ENCODE results near the gene SPATA46.
A peak's percentile ranks its signal among the peaks of the same experiment; 100 is the strongest.
"Not testable (repeated sequence)": the region's sequence is repeated elsewhere in the genome, so short reads cannot be mapped to it uniquely, and the experiment has no call there.

The SPATA46 gene

DNA sequence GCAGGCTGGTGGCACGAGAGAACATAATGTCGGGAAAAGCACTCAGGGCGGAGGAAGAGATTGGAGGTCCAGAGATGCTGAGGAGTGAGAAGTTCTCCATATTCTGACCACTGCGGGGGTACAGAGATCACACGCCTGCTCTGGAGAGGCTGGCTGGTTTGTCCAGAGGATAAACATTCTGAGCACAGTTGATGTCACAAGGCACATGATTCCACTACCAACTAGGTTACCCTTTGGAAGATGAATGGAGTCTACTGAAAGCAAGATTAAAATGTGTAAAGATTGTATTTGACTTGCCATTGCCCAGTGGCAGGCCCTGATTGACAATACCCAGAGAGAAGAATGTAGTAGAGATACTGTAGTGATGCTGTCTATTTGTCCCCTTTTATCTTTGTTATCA lies at the start of gene SPATA46:
SPATA46 (minus strand) TSS at position 164 of the 400 bp plus-strand sequence; CDS start at position 100, 64 bp downstream.
- DNase-seq, result no peak

DNA sequence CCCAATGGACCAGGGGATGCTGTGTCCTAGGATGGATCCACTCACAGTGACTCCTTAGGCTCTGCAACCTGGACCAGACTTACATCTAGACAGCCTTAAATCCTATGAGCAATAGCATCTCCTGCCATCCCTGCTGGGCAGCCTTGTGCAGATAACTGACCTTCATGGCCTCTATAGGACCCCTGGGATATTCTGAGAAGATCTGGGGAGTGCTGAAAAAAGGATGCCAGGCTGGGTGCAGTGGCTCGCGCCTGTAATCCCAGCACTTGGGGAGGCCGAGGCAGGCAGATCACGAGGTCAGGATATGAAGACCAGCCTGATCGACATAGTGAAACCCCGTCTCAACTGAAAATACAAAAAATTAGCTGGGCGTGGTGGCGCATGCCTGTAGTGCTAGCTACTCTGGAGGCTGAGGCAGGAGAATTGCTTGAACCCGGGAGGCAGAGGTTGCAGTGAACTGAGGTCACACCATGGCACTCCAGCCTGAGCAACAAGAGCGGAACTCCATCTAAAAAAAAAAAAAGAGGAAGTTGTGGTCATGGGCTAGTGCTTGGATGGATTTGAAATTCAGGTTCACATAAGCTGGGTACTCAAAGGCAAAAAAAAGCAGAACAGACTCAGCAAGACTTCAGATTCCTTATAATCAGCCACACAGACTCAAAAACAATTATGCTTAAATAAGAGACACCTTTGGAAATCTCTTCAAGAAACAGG lies 46.2 kb upstream of the SPATA46 start:
- DNase-seq, result peak; percentile 69

GRCh38 chr1:162421258-162422164 lies 44.9 kb upstream of the SPATA46 start:
- no peak for DNase-seq

- DNase-seq, result no peak
These were observed 43.5 kb upstream of the SPATA46 start for GRCh38 chr1:162420120-162420519.

DNA sequence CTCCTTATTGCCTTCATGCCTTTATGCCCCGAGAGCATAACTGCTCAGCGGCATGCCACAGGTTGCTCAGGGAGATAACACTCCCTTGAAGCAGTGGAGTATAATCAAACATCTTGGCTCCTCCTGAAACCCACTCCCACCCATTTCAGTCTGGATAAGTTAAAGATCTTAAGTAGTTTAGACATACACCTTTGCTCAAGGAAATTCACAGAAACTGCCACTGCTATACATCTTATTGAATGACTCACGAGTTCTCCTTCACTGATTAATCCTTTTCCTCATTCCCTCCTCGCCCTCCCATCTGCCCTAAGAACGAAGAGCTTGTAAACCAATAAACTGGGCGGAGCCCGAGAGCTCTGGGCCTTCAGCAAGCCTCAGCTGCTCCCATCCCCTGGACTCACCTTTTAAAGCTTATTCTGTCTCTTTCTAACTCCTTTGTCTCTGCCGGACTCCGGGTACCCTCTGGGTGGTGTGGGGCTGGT lies 42.8 kb upstream of the SPATA46 start:
- not testable (repeated sequence) for DNase-seq

DNA sequence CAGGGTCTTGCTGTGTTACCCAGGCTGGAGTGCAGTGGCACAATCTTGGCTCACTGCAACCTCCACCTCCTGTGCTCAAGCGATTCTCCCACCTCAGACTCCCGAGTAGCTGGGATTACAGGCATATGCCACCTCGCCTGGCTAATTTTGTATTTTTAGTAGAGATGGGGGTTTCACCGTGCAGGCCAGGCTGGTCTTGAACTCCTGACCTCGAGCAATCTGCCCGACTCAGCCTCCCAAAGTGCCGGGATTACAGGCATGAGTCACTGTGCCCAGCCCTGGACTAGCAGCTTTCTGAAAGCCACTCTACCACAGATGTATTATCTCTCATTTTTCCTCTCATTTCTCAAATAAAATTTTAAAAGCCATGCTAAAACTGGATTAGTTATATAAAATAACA lies 41.9 kb upstream of the SPATA46 start:
- DNase-seq, result not testable (repeated sequence)

DNA sequence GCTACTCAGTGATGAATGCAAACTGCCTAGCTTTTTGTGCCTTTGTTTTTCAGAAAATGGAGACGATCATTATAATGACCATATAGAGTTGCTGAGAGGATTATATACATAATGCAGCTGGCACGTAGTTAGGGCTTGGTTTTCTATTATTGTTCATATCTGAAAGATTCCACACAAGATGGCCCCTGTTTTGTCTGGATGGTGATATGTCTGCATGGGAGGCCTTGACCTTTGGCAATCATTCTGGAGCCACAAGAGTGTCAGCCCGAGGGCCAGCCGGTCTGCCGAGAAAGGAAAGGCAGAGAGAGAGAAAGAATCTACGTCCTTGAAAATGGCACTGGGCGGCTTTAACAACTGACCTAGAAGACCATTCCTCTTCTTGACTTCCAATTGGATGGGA lies 41.0 kb upstream of the SPATA46 start:
- DNase-seq, result no peak

DNA sequence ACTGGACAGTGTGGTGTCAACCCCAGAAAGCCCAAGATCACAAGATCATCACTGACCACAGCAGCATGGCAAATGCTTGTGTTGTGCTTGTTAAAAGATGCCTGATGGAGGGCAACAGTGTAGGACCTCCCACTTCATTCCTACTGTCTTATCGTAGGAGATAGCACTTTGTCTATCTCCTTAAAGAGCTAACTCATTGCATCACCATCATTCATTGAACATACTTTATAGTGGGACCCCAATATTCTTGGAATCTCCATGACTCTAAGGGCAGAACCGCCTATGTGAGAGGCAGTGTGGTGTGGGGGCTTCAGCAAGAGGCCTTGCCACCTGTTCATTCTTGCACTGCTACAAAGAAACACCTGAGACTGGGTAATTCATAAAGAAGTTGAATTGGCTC lies 40.3 kb upstream of the SPATA46 start:
- DNase-seq, result no peak

GRCh38 chr1:162416215-162416614 lies 39.6 kb upstream of the SPATA46 start:
- no peak for DNase-seq

DNA sequence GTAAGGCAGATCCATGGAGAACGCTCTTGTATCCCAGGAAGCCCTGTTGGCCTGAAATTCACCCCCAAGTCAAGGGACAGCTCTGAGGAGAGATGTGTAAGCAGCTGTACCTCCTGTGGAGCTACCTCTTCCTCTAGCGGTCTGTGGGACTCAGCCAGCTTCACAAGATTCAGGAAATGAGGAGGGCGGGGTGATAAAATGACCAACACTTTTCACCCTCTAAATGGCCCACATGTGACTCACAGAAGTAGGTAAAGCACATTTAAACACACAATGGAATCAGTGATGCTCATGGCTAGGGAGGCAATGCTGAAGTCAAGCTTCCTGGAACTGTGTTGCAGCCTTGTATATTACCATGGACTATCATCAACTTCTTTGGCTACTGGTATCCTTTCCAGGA lies 35.3 kb upstream of the SPATA46 start, which contains the start of gene SH2D1B:
SH2D1B (minus strand) TSS at position 135 of the 400 bp plus-strand sequence; CDS start at position 15, 120 bp downstream.
- DNase-seq, result no peak

DNA sequence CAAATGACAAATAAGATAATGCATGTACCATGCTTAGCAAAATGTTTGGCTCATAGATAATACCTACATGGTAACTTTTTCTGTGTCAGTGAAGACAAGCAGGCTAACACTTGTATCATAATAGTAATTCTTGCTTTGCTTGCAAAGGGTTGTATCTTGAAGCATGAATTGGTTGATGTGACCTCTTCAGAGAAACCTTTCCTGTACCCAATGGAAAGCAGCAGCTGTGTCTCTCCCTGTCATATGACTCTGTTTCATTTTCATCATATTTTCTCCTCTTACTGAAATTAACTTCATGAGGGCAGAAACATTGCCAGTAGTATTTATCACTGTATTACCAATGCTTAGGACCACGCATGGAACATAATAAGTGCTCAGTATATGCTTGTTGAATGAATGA lies 30.9 kb upstream of the SPATA46 start:
- no peak for DNase-seq

DNA sequence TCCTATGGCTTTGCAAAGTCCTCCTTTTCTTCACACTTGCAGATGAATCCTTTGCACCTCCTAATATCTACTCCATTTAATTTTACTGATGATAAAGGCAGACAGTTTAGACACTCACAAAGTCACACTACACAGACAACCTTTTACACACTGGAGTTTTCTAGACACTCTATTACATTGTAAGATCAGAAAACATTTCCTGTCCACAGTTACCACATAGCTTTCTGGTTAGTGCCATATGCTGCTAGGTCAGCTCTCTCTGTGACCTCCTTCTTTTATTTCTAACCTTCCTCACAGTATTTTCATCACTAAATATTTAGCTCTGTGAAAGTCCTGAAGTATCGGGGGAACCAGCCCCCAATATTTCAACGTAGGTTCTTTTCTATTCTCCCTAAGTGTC lies 30.2 kb upstream of the SPATA46 start:
- DNase-seq, result no peak

DNA sequence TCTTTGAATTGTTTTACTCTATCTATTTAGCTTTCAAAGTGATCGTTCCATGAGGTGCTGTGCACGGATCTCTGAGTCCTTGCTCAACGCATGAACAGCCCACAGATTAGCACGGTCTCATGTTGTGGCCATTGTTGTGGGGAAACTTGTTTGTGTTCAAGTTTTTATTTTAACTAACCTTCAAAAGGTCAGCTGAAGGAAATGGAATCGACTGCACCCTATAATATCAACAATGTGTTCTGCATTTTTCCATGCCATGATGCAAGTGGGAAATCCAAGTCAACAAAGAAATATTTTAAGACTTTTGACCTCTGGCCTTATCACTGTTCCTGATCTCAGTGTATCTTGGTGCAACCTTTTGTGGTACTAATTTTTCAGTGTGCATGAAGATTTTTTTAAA lies 29.1 kb upstream of the SPATA46 start:
- DNase-seq, result no peak

GRCh38 chr1:162404550-162405160 lies 28.0 kb upstream of the SPATA46 start:
- DNase-seq, result no peak

DNA sequence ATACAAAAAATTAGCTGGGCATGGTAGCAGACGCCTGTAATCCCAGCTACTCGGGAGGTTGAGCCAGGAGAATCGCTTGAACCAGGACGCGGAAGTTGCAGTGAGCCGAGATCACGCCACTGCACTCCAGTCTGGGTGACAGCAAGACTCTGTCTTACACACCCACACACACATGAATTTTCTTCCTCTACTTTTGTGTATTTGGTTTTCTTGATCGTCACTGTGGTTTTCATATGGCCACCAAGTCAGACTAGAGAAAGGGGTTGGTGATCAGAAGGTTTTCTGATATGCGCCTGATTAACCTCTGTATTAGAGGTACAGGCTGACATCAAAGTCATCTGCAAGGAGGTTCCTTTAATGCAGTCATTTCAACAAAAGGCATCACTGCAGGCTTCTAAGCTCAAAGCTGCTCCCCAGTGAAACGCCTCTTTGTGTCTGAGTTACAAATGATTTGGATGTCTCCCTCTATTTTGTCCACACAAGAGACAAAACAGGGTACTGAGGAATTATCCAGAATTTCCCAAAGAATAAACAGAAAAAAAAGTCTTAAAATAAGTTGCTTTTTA lies 24.2 kb upstream of the SPATA46 start:
- DNase-seq, result no peak

DNA sequence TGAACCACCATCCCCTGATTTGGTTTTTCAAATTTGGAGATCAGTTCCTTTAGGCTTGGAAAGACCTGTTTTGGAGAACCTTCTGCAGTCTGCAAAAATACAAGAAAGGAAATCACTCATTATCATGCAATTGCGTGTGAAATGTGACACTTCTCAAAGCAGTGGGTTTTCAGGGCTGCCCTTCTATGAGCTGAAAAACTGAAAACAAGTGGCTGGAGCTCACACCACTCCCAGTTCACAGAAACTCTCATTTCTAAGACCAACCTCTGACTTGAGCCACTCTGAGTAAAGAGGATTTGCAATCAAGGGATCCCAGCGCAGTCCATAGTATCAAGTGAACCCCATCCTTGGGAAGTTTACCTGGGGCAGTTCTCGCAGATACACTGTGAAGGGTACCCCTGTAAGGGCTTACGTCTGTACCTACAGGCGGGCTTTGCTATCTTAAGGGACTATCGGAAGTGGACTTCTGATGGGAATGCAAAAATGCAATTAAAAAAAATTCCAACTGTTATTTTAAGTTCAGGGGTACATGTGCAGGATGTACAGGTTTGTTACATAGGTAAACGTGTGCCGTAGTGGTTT lies 22.4 kb upstream of the SPATA46 start:
- DNase-seq, result no peak

GRCh38 chr1:162397943-162398560 lies 21.4 kb upstream of the SPATA46 start:
- no peak for DNase-seq

GRCh38 chr1:162397039-162397448 lies 20.4 kb upstream of the SPATA46 start:
- DNase-seq, result no peak

GRCh38 chr1:162396201-162396906 lies 19.7 kb upstream of the SPATA46 start:
- DNase-seq, result no peak

- peak; percentile 49 for DNase-seq
These were observed 15.3 kb upstream of the SPATA46 start for GRCh38 chr1:162391790-162392563.
